Right atrium auricular region (tissue), 2 donors: ENCODE measurements around the gene FAM222B. TPM values are rescaled to one million over a fixed set of nuclear protein-coding genes. Genes with fewer than 3 reads are reported as not detected.
A peak's percentile ranks its signal among the peaks of the same experiment; 100 is the strongest.

ENCODE experiments used
- DNase-seq: peaks from one replicate; pipeline ENCODE4 v3.0.0-alpha.2; 2019; ENCODE audit warnings: low spot score
- H3K27ac ChIP-seq, 2 donors: fragments of 200-600 bp; sonication (generic); 1 replicate in 1 of 2; 2 replicates in 1 of 2; pipeline ENCODE4 v1.5.1; 2016 to 2019
- H3K27me3 ChIP-seq, 2 donors: fragments of 200-600 bp; sonication (generic); one replicate each; pipeline versions ENCODE4 v1.5.1 to v1.6.0; 2017 to 2019
- H3K36me3 ChIP-seq: fragments of 200-600 bp; sonication (generic); one replicate; pipeline ENCODE4 v1.5.1; 2016
- H3K4me1 ChIP-seq, 2 donors: fragments of 200-600 bp; sonication (generic); one replicate each; pipeline versions ENCODE4 v1.5.1 to v1.6.0; 2017 to 2019
- H3K4me3 ChIP-seq, 2 donors: fragments of 200-600 bp; sonication (generic); 1 replicate in 1 of 2; 2 replicates in 1 of 2; pipeline ENCODE4 v1.5.1; 2017 to 2019; ENCODE audit warnings: mild to moderate bottlenecking in 1 of 2, moderate library complexity in 1 of 2
- H3K9me3 ChIP-seq, 2 donors: fragments of 200-600 bp; sonication (generic); one replicate each; pipeline ENCODE4 v1.5.1; 2019
- total RNA-seq, 2 donors: library from RNA; depleted of rRNA; stranded (reverse); fragments of >200 nt; gene quantifications; one replicate each; pipeline ENCODE4 v1.1.0, GENCODE V29; 2016
- TF ChIP-seq, protein P1 (sequence below), 2 donors: fragments of 200-600 bp; sonication (generic); IDR thresholded peaks; one replicate each; pipeline ENCODE4 v1.5.1; 2019; ENCODE audit warnings: antibody characterized with exemption in 2 of 2

The FAM222B gene
- total RNA-seq, 2 donors from 2014 or later: 26.5 to 30.0 TPM

DNA sequence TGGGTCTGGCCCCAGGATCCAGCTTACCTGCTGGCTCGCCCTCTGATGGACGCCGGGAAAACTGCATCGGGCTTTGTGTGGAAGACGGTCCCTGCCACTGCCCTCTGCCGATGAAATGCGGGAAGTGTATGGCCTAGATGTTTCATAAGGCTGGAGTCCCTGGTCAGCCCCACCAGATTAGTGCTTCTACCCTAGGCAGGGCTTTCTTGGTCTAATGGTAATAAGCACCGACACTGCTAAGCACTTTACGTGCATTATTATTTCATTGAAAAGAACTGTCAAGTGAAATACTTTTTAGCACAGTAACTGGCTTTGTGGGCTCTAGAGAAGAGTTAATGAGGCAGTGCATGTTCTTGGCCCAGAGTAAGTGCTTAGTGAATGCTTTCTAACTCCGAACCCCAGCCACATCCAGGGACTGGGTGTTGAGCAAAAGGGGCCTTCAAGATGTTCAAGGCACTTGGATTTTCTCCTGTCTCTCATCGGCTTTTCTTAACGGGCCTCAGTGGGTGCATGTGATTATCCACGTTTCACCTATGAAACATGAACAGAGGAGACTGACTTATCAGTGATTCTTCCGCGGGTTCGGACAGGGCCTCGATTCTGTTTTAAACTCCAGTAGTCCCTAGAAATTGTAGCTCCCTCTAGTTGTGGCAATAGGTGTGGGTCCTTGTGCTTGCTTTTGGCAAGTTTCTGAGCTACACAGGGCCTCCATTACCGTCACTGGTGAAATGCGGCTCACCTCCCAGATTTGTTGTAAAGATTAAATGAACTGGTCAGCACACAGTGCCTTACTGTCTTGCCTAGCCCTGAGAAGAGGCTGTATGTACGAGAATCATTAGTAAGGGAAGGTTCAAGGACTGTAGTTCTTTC lies 92.2 kb downstream of the FAM222B start:
- DNase-seq: peak; percentile 97
- H3K36me3 ChIP-seq: peaks cover 11% of the 10 kb centered on the region
- H3K9me3 ChIP-seq: no peaks in the 10 kb centered on the region
- no peaks in the 10 kb centered on the region for H3K27me3 ChIP-seq
- H3K4me1 ChIP-seq: peaks cover 2 to 32% of the 10 kb centered on the region in 2 donors
- no peak overlapping the region for H3K27ac ChIP-seq
- no peak overlapping the region for H3K4me3 ChIP-seq
- TF ChIP-seq, protein P1, sequence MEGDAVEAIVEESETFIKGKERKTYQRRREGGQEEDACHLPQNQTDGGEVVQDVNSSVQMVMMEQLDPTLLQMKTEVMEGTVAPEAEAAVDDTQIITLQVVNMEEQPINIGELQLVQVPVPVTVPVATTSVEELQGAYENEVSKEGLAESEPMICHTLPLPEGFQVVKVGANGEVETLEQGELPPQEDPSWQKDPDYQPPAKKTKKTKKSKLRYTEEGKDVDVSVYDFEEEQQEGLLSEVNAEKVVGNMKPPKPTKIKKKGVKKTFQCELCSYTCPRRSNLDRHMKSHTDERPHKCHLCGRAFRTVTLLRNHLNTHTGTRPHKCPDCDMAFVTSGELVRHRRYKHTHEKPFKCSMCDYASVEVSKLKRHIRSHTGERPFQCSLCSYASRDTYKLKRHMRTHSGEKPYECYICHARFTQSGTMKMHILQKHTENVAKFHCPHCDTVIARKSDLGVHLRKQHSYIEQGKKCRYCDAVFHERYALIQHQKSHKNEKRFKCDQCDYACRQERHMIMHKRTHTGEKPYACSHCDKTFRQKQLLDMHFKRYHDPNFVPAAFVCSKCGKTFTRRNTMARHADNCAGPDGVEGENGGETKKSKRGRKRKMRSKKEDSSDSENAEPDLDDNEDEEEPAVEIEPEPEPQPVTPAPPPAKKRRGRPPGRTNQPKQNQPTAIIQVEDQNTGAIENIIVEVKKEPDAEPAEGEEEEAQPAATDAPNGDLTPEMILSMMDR (IDR thresholded peaks at IDR 0.05): peak; percentile 99 to 100

DNA sequence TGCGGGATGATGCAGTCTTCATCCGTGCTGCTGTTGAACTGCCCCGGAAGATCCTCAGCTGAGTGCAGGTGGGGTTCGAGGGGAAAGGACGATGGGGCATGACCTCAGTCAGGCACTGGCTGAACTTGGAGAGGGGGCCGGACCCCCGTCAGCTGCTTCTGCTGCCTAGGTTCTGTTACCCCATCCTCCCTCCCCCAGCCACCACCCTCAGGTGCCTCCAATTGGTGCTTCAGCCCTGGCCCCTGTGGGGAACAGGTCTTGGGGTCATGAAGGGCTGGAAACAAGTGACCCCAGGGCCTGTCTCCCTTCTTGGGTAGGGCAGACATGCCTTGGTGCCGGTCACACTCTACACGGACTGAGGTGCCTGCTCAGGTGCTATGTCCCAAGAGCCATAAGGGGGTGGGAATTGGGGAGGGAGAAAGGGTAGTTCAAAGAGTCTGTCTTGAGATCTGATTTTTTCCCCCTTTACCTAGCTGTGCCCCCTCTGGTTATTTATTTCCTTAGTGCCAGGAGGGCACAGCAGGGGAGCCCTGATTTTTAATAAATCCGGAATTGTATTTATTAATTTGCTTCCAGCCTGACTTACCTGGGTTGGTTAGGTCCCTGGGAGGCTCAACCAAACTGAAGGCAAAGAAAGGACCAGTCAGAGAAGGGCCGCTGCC lies 92.9 kb downstream of the FAM222B start:
- peaks cover 2 to 40% of the 10 kb centered on the region in 2 donors for H3K4me1 ChIP-seq
- H3K27me3 ChIP-seq: no peaks in the 10 kb centered on the region
- no peak for DNase-seq
- H3K9me3 ChIP-seq: no peaks in the 10 kb centered on the region
- TF ChIP-seq, protein P1 (IDR thresholded peaks at IDR 0.05): no peak
- no peak overlapping the region for H3K4me3 ChIP-seq
- peaks cover 11% of the 10 kb centered on the region for H3K36me3 ChIP-seq
- no peak overlapping the region for H3K27ac ChIP-seq

DNA sequence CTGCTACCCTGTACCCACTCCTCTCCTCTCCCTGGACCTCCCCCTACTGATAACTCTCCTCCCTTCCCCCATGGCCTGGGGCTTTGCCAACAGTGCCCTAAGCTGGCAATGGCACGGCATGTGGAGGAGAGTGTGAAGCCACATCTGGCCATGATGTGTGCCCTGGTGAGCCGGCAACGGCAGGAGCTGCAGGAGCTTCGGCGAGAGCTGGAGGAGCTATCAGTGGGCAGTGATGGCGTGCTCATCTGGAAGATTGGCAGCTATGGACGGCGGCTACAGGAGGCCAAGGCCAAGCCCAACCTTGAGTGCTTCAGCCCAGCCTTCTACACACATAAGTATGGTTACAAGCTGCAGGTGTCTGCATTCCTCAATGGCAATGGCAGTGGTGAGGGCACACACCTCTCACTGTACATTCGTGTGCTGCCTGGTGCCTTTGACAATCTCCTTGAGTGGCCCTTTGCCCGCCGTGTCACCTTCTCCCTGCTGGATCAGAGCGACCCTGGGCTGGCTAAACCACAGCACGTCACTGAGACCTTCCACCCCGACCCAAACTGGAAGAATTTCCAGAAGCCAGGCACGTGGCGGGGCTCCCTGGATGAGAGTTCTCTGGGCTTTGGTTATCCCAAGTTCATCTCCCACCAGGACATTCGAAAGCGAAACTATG lies 93.6 kb downstream of the FAM222B start:
- H3K27ac ChIP-seq: no peak overlapping the region
- H3K36me3 ChIP-seq: peaks cover 11% of the 10 kb centered on the region
- H3K4me3 ChIP-seq: no peak overlapping the region
- no peak for DNase-seq
- H3K4me1 ChIP-seq: peaks cover 2 to 46% of the 10 kb centered on the region in 2 donors
- no peaks in the 10 kb centered on the region for H3K9me3 ChIP-seq
- H3K27me3 ChIP-seq: no peaks in the 10 kb centered on the region
- TF ChIP-seq, protein P1 (IDR thresholded peaks at IDR 0.05): no peak

DNA sequence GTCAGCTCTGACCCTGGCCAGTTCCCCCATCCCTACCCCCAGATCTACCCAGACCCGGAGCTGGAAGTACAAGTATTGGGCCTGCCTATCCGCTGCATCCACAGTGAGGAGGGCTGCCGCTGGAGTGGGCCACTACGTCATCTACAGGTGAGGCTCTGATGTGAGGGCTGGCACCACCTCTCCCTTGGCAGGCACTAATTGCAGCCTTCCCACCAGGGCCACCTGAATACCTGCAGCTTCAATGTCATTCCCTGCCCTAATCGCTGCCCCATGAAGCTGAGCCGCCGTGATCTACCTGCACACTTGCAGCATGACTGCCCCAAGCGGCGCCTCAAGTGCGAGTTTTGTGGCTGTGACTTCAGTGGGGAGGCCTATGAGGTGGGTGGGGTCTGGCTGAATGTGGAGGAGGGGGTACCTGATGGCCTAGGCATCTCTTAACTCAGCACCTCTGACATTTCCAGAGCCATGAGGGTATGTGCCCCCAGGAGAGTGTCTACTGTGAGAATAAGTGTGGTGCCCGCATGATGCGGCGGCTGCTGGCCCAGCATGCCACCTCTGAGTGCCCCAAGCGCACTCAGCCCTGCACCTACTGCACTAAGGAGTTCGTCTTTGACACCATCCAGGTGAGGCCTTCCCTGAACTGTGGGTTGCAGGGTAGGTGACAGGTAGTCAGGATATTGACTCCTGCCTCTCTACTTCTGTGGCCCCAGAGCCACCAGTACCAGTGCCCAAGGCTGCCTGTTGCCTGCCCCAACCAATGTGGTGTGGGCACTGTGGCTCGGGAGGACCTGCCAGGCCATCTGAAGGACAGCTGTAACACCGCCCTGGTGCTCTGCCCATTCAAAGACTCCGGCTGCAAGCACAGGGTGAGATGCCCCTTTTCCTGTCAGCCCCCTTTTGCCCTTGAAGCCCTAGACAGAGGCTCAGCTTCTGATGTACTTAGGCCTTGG lies 94.5 kb downstream of the FAM222B start:
- no peaks in the 10 kb centered on the region for H3K9me3 ChIP-seq
- H3K4me3 ChIP-seq: no peak overlapping the region
- TF ChIP-seq, protein P1 (IDR thresholded peaks at IDR 0.05): no peak
- H3K4me1 ChIP-seq: peaks cover 2 to 53% of the 10 kb centered on the region in 2 donors
- DNase-seq: no peak
- H3K36me3 ChIP-seq: peaks cover 11% of the 10 kb centered on the region
- H3K27me3 ChIP-seq: no peaks in the 10 kb centered on the region
- H3K27ac ChIP-seq: no peak overlapping the region
